ENCODE measurements around the gene LANCL2.
"Not testable (repeated sequence)": the region's sequence is repeated elsewhere in the genome, so short reads cannot be mapped to it uniquely, and the experiment has no call there.

Gene LANCL2

DNA sequence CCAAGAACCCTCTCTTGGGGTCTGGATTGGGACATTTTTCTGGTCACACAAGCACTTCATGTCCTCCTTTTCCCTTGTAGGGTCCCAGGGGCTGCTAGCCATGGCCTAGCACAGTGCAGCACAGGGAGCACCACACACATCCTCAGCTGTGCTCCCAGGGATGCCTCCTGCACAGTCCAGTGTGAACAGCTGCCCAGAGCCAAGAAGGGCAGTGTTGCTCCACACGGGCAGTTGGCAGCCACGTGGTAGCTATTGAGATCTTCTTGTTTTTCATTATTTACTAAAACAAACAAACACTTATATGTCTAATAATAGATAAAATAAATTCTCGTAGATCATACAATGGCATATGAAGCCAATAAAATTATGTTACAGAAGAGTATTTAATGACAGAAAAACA lies 13.9 kb upstream of the LANCL2 start:
- no peak overlapping the region for H3K27ac ChIP-seq (ENCODE audit: low read depth, low read length)

DNA sequence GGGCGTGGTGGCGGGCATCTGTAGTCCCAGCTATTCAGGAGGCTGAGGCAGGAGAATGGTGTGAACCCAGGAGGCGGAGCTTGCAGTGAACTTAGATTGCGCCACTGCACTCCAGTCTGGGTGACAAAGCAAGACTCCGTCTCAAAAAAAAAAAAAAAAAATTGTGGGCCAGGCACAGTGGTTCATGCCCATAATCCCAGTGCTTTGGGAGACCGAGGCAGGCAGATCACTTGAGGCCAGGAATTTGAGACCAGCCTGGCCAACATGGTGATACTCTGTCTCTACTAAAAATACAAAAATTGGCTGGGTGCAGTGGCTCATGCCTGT lies 12.2 kb upstream of the LANCL2 start:
- not testable (repeated sequence) for H3K4me3 ChIP-seq (ENCODE audit: low read length); DNase-seq; H3K23ac ChIP-seq (ENCODE audit: low read length); H2BK5ac ChIP-seq (ENCODE audit: low read length); H3K79me2 ChIP-seq (ENCODE audit: control insufficient read depth, insufficient read depth, low read length); H3K4me1 ChIP-seq (ENCODE audit: control insufficient read depth, low read depth, low read length); H4K8ac ChIP-seq (ENCODE audit: low read depth, low read length); H3K79me1 ChIP-seq (ENCODE audit: low read length); H3K4me2 ChIP-seq (ENCODE audit: low read length); H3K56ac ChIP-seq (ENCODE audit: low read length); H3K18ac ChIP-seq (ENCODE audit: low read length); H4K5ac ChIP-seq (ENCODE audit: low read length); H3K36me3 ChIP-seq (ENCODE audit: control insufficient read depth, insufficient read depth, low read length); H3K27me3 ChIP-seq (ENCODE audit: insufficient read depth, low read length, poor library complexity); H3K27ac ChIP-seq (ENCODE audit: low read depth, low read length); H2BK15ac ChIP-seq (replicated peaks; ENCODE audit: low read depth); H2AK5ac ChIP-seq (ENCODE audit: low read length); H3K4ac ChIP-seq (ENCODE audit: low read depth, low read length); H3K9ac ChIP-seq (ENCODE audit: low read length); H2BK120ac ChIP-seq (ENCODE audit: low read depth, low read length)
- WGBS (ENCODE audit: extremely low coverage, insufficient coverage, low lambda C conversion rate), result no CpG with 5 or more reads among the region's 6 CpGs

More for the DNA sequence above, 13.9 kb upstream of the LANCL2 start:
- no peaks in the 10 kb centered on the region for H3K27me3 ChIP-seq (ENCODE audit: insufficient read depth, low read length, poor library complexity)
- no peak overlapping the region for H4K5ac ChIP-seq (ENCODE audit: low read length)
- H3K56ac ChIP-seq (ENCODE audit: low read length), result no peak overlapping the region
- H3K4ac ChIP-seq (ENCODE audit: low read depth, low read length), result no peak overlapping the region
- H3K4me1 ChIP-seq (ENCODE audit: control insufficient read depth, low read depth, low read length), result no peaks in the 10 kb centered on the region
- H3K4me3 ChIP-seq (ENCODE audit: low read length), result no peak overlapping the region
- H3K79me1 ChIP-seq (ENCODE audit: low read length), result no peaks in the 10 kb centered on the region
- H4K8ac ChIP-seq (ENCODE audit: low read depth, low read length), result no peak overlapping the region
- DNase-seq, result no peak
- no peak overlapping the region for H2BK15ac ChIP-seq (replicated peaks; ENCODE audit: low read depth)
- no peak overlapping the region for H3K23ac ChIP-seq (ENCODE audit: low read length)
- H2BK120ac ChIP-seq (ENCODE audit: low read depth, low read length), result no peak overlapping the region
- no peak overlapping the region for H2BK5ac ChIP-seq (ENCODE audit: low read length)
- H2AK5ac ChIP-seq (ENCODE audit: low read length), result no peak overlapping the region
- no peak overlapping the region for H3K9ac ChIP-seq (ENCODE audit: low read length)
- H3K79me2 ChIP-seq (ENCODE audit: control insufficient read depth, insufficient read depth, low read length), result no peaks in the 10 kb centered on the region
- no CpG with 5 or more reads among the region's 3 CpGs for WGBS (ENCODE audit: extremely low coverage, insufficient coverage, low lambda C conversion rate)
- no peak overlapping the region for H3K4me2 ChIP-seq (ENCODE audit: low read length)
- no peaks in the 10 kb centered on the region for H3K36me3 ChIP-seq (ENCODE audit: control insufficient read depth, insufficient read depth, low read length)
- no peak overlapping the region for H3K18ac ChIP-seq (ENCODE audit: low read length)

DNA sequence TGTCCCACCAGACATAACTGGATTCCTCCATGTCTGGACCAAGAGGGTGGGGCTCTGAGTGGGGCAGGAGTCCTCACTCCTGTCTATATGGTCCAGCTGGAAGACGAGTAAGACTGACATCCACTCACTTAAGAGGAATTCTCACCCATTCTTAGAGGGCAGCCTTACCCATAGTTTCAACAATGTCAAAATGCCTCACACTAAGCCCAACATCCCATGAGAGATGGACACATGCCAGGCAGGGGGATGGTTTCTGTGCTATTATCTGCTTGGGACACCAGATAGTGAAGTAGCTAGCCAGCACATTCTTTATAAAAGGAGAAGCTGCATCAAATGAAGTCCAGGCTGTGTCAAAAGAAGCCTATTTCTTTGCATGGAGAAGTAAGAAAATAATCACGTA lies 4.7 kb upstream of the LANCL2 start:
- Histone ChIP-seq H3K18ac (ENCODE audit: low read length) (no peak overlapping the region), H3K79me1 (ENCODE audit: low read length) (no peaks in the 10 kb centered on the region), H3K36me3 (ENCODE audit: control insufficient read depth, insufficient read depth, low read length) (no peaks in the 10 kb centered on the region), H2BK5ac (ENCODE audit: low read length) (no peak overlapping the region), H4K8ac (ENCODE audit: low read depth, low read length) (no peak overlapping the region), H3K79me2 (ENCODE audit: control insufficient read depth, insufficient read depth, low read length) (no peaks in the 10 kb centered on the region), H2AK5ac (ENCODE audit: low read length) (no peak overlapping the region), H3K4me3 (ENCODE audit: low read length) (no peak overlapping the region), H3K9ac (ENCODE audit: low read length) (no peak overlapping the region), H4K5ac (ENCODE audit: low read length) (no peak overlapping the region), H3K27ac (ENCODE audit: low read depth, low read length) (no peak overlapping the region), H3K4me1 (ENCODE audit: control insufficient read depth, low read depth, low read length) (no peaks in the 10 kb centered on the region), H3K27me3 (ENCODE audit: insufficient read depth, low read length, poor library complexity) (no peaks in the 10 kb centered on the region), H3K4ac (ENCODE audit: low read depth, low read length) (no peak overlapping the region), H2BK15ac (replicated peaks; ENCODE audit: low read depth) (no peak overlapping the region), H2BK120ac (ENCODE audit: low read depth, low read length) (no peak overlapping the region), H3K23ac (ENCODE audit: low read length) (no peak overlapping the region), H3K56ac (ENCODE audit: low read length) (no peak overlapping the region), H3K4me2 (ENCODE audit: low read length) (no peak overlapping the region)
- no CpG with 5 or more reads among the region's 2 CpGs for WGBS (ENCODE audit: extremely low coverage, insufficient coverage, low lambda C conversion rate)
- DNase-seq, result no peak

DNA sequence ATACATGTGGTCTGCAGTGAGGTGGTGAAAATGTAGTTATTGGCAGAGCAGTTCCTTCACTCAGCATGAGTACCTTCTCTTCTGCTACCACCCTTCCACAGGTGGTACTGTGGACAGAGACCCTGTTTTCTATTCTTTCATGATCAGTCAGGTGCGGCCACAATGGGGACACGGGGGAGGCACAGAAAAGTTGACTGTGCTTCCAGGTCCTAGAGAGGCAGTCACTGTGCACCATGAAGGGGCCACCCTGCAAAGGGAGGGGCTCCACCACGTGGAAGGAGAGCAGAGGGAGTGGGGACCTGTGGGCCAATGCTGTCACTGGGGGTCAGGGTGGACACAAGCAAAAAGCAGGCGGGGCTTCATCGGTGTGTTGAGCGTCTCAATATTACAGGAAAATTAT lies 3.6 kb upstream of the LANCL2 start:
- Histone ChIP-seq H2AK5ac (ENCODE audit: low read length) (no peak overlapping the region), H3K4me2 (ENCODE audit: low read length) (no peak overlapping the region), H3K79me1 (ENCODE audit: low read length) (peaks cover 2% of the 10 kb centered on the region), H3K23ac (ENCODE audit: low read length) (no peak overlapping the region), H3K4ac (ENCODE audit: low read depth, low read length) (no peak overlapping the region), H3K56ac (ENCODE audit: low read length) (no peak overlapping the region), H3K9ac (ENCODE audit: low read length) (no peak overlapping the region), H3K27ac (ENCODE audit: low read depth, low read length) (no peak overlapping the region), H3K18ac (ENCODE audit: low read length) (no peak overlapping the region), H3K4me1 (ENCODE audit: control insufficient read depth, low read depth, low read length) (no peaks in the 10 kb centered on the region), H2BK120ac (ENCODE audit: low read depth, low read length) (no peak overlapping the region), H4K5ac (ENCODE audit: low read length) (no peak overlapping the region), H3K36me3 (ENCODE audit: control insufficient read depth, insufficient read depth, low read length) (no peaks in the 10 kb centered on the region), H4K8ac (ENCODE audit: low read depth, low read length) (no peak overlapping the region), H3K79me2 (ENCODE audit: control insufficient read depth, insufficient read depth, low read length) (peaks cover 2% of the 10 kb centered on the region), H3K4me3 (ENCODE audit: low read length) (no peak overlapping the region), H3K27me3 (ENCODE audit: insufficient read depth, low read length, poor library complexity) (no peaks in the 10 kb centered on the region), H2BK15ac (replicated peaks; ENCODE audit: low read depth) (no peak overlapping the region), H2BK5ac (ENCODE audit: low read length) (no peak overlapping the region)
- no CpG with 5 or more reads among the region's 6 CpGs for WGBS (ENCODE audit: extremely low coverage, insufficient coverage, low lambda C conversion rate)
- DNase-seq, result no peak

DNA sequence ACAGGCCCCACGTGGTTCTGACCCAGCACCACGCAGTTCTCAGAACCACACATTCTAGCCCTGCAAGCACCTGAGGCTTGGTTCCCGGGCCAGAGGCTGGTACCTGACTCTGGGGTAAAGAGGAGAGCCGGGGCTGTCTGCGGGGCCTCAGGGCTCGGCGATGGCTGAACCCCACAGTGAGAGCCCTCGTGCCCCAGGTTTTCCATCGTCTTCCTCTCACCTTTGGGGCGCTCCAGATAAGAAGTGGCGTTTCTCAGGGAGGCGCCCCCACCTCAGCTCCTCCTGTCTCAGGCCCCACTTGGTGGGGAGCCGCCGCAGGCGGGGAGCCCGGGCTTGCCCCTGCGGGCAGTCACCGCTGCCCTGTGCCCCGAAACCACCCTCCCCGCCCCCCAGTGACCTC lies 2.2 kb upstream of the LANCL2 start:
- H3K18ac ChIP-seq (ENCODE audit: low read length), result no peak overlapping the region
- no CpG with 5 or more reads among the region's 20 CpGs for WGBS (ENCODE audit: extremely low coverage, insufficient coverage, low lambda C conversion rate)

DNA sequence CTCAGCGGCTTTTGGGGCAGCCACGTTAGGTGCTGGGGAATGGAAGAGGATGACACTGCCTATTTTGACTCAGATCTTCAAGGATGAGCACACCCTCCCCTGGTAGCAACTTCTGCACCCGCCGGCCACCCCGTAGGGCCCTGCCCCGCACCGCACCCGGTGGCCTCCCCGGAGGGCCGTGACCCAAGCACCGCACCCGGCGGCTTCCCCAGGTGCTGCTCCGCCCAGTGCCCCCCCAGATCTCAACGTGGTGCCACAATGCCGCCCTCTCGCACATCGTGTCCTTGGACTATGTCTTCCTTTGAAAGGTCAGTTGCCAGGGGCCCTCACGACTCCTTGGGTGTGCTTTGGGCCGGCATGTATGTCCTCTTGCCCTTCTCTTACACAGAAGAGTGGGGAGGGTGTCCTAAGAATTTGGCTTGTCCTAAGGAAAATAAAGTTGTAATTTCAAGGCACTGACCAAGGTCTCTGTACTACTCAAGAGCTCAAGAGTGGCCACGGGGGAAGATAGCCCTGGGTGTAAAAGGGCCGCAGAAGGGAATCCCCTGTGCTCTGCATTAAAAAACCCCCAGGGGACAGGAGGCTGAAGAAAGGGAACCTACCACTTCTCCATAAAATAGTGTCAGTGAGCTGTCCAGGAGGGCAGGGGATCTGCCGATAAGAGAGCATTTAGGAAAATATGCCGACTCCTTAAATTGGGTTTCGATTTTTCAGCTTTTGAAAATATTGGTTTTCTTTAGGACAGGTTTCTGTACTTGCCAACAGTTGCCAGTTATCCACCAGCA lies 1.6 kb upstream of the LANCL2 start:
- no peak for DNase-seq
- WGBS (ENCODE audit: extremely low coverage, insufficient coverage, low lambda C conversion rate), result no CpG with 5 or more reads among the region's 25 CpGs
- Histone ChIP-seq H4K5ac (ENCODE audit: low read length) (no peak overlapping the region), H2BK15ac (replicated peaks; ENCODE audit: low read depth) (no peak overlapping the region), H3K56ac (ENCODE audit: low read length) (no peak overlapping the region), H4K8ac (ENCODE audit: low read depth, low read length) (no peak overlapping the region), H3K27me3 (ENCODE audit: insufficient read depth, low read length, poor library complexity) (no peaks in the 10 kb centered on the region), H3K4me3 (ENCODE audit: low read length) (no peak overlapping the region), H3K23ac (ENCODE audit: low read length) (no peak overlapping the region), H3K79me2 (ENCODE audit: control insufficient read depth, insufficient read depth, low read length) (peaks cover 12% of the 10 kb centered on the region), H2BK5ac (ENCODE audit: low read length) (no peak overlapping the region), H3K18ac (ENCODE audit: low read length) (no peak overlapping the region), H3K27ac (ENCODE audit: low read depth, low read length) (no peak overlapping the region), H2BK120ac (ENCODE audit: low read depth, low read length) (no peak overlapping the region), H3K4ac (ENCODE audit: low read depth, low read length) (no peak overlapping the region), H2AK5ac (ENCODE audit: low read length) (no peak overlapping the region), H3K36me3 (ENCODE audit: control insufficient read depth, insufficient read depth, low read length) (no peaks in the 10 kb centered on the region), H3K4me1 (ENCODE audit: control insufficient read depth, low read depth, low read length) (peaks cover 2% of the 10 kb centered on the region), H3K79me1 (ENCODE audit: low read length) (peaks cover 6% of the 10 kb centered on the region), H3K4me2 (ENCODE audit: low read length) (no peak overlapping the region), H3K9ac (ENCODE audit: low read length) (no peak overlapping the region)

More for the DNA sequence above, 2.2 kb upstream of the LANCL2 start:
- Histone ChIP-seq H3K4ac (ENCODE audit: low read depth, low read length) (no peak overlapping the region), H3K27ac (ENCODE audit: low read depth, low read length) (no peak overlapping the region), H3K56ac (ENCODE audit: low read length) (no peak overlapping the region), H3K36me3 (ENCODE audit: control insufficient read depth, insufficient read depth, low read length) (no peaks in the 10 kb centered on the region), H2BK15ac (replicated peaks; ENCODE audit: low read depth) (no peak overlapping the region), H3K9ac (ENCODE audit: low read length) (no peak overlapping the region), H3K79me1 (ENCODE audit: low read length) (peaks cover 6% of the 10 kb centered on the region), H4K5ac (ENCODE audit: low read length) (no peak overlapping the region), H2AK5ac (ENCODE audit: low read length) (no peak overlapping the region), H3K79me2 (ENCODE audit: control insufficient read depth, insufficient read depth, low read length) (peaks cover 12% of the 10 kb centered on the region), H3K4me1 (ENCODE audit: control insufficient read depth, low read depth, low read length) (peaks cover 2% of the 10 kb centered on the region), H4K8ac (ENCODE audit: low read depth, low read length) (no peak overlapping the region), H3K4me3 (ENCODE audit: low read length) (no peak overlapping the region), H2BK120ac (ENCODE audit: low read depth, low read length) (no peak overlapping the region), H3K23ac (ENCODE audit: low read length) (no peak overlapping the region), H3K4me2 (ENCODE audit: low read length) (no peak overlapping the region), H2BK5ac (ENCODE audit: low read length) (no peak overlapping the region), H3K27me3 (ENCODE audit: insufficient read depth, low read length, poor library complexity) (no peaks in the 10 kb centered on the region)
- no peak for DNase-seq
